ENCODE data around the gene HEXB. TPM values are rescaled to one million over a fixed set of nuclear protein-coding genes. Genes with fewer than 3 reads are reported as not detected.
A peak's percentile ranks its signal among the peaks of the same experiment; 100 is the strongest.

The HEXB gene
- total RNA-seq, 1 experiment from 2014 or later, result 65.3 TPM

DNA sequence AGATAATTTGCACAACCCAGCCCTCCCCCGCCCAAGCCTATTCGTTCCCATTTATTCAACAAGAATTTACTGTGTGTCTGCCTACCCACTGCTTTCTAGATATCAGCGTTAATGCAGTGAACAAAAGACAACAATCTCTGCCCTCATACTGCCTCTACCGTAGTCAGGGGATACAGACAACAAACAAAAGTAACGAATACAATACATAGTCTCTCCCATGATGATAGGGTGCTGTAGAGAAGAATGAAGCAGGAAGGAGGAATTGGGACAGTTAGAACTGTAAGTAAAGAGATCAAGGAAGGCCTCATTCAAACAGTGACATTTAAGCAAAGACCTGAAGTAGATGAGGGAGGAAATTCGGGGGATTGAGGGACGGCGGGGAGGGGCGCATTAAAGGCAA lies 80.2 kb downstream of the HEXB start:
- intact Hi-C loops (cut with micrococcal nuclease; ENCODE audit: unreplicated experiment), result loop anchor here (5.0 kb wide), 1 partner anchor 152 kb away; no protein-coding TSS in a partner anchor
- Histone ChIP-seq H3K27me3 (replicated peaks; ENCODE audit: insufficient read depth, low read depth, low read length, poor library complexity) (no peaks in the 10 kb centered on the region), H3K4me3 (ENCODE audit: low read depth, low read length, poor library complexity, severe bottlenecking) (no peak overlapping the region), H3K4me1 (ENCODE audit: insufficient read depth, low read length, poor library complexity, severe bottlenecking) (peaks cover 22% of the 10 kb centered on the region), H3K9me3 (ENCODE audit: low read depth, low read length, poor library complexity, severe bottlenecking) (no peaks in the 10 kb centered on the region), H3K36me3 (ENCODE audit: insufficient read depth, low read length, poor library complexity, severe bottlenecking) (peaks cover 38% of the 10 kb centered on the region), H3K27ac (ENCODE audit: low read depth, low read length, poor library complexity, severe bottlenecking) (no peak overlapping the region)
- TF ChIP-seq CTCF (conservative IDR thresholded peaks at IDR 0.05; ENCODE audit: low read depth, low read length), result no peak
- no peak for TF ChIP-seq EZH2 (IDR thresholded peaks at IDR 0.05; ENCODE audit: borderline replicate concordance, low read depth, low read length, poor library complexity, severe bottlenecking)
- ChIA-PET CTCF (no interaction called here), POLR2A (ENCODE audit: low non-redundant PET) (no interaction called here)
- DNase-seq (ENCODE audit: low spot score), result no peak
- BruUV-seq (replicated peaks), result no TSS peak

DNA sequence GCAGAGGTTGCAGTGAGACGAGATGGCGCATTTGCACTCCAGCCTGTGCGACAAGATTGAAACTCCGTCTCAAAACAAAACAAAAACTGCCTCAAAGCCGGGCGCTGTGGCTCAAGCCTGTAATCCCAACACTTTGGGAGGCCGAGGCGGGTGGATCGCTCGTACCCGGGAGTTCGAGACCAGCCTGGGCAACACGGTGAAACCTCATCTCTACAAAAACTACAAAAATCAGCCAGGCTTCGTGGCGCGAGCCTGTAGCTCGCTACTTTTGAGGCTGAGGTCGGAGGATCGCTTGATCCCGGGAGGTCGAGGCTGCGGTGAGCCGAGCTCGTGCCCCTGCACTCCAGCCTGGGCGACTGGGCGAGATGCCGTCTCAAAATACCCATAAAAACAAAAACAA lies 80.9 kb downstream of the HEXB start:
- CTCF ChIA-PET, result interaction anchor here (0.6 kb wide), 1 partner anchor 50 kb away, joined by 9 read pairs; no protein-coding TSS in a partner anchor

GRCh38 chr5:74766418-74766848 lies 81.4 kb downstream of the HEXB start:
- TSS peak; percentile 65 for BruUV-seq (replicated peaks)
- DNase-seq (ENCODE audit: low spot score), result peak; percentile 63
- no peaks in the 10 kb centered on the region for H3K9me3 ChIP-seq (ENCODE audit: low read depth, low read length, poor library complexity, severe bottlenecking)
- H3K4me1 ChIP-seq (ENCODE audit: insufficient read depth, low read length, poor library complexity, severe bottlenecking), result peaks cover 22% of the 10 kb centered on the region
- H3K36me3 ChIP-seq (ENCODE audit: insufficient read depth, low read length, poor library complexity, severe bottlenecking), result peaks cover 42% of the 10 kb centered on the region
- TF ChIP-seq CTCF (conservative IDR thresholded peaks at IDR 0.05; ENCODE audit: low read depth, low read length), result peak; percentile 61
- no peak for TF ChIP-seq EZH2 (IDR thresholded peaks at IDR 0.05; ENCODE audit: borderline replicate concordance, low read depth, low read length, poor library complexity, severe bottlenecking)
- intact Hi-C loops (cut with micrococcal nuclease; ENCODE audit: unreplicated experiment), result loop anchor here (5.0 kb wide), 1 partner anchor 151 kb away; no protein-coding TSS in a partner anchor
- ChIA-PET POLR2A (ENCODE audit: low non-redundant PET) (interaction anchor here (0.6 kb wide), 1 partner anchor 72 kb away, joined by 3 read pairs; no protein-coding TSS in a partner anchor), CTCF (no interaction called here)
- H3K27me3 ChIP-seq (replicated peaks; ENCODE audit: insufficient read depth, low read depth, low read length, poor library complexity), result no peaks in the 10 kb centered on the region
- H3K4me3 ChIP-seq (ENCODE audit: low read depth, low read length, poor library complexity, severe bottlenecking), result peak overlapping the region; percentile 94
- peak overlapping the region; percentile 77 for H3K27ac ChIP-seq (ENCODE audit: low read depth, low read length, poor library complexity, severe bottlenecking)

More for the DNA sequence above, 80.9 kb downstream of the HEXB start:
- peaks cover 38% of the 10 kb centered on the region for H3K36me3 ChIP-seq (ENCODE audit: insufficient read depth, low read length, poor library complexity, severe bottlenecking)
- intact Hi-C loops (cut with micrococcal nuclease; ENCODE audit: unreplicated experiment), result loop anchor here (5.0 kb wide), 1 partner anchor 151 kb away; no protein-coding TSS in a partner anchor
- no TSS peak for BruUV-seq (replicated peaks)
- H3K9me3 ChIP-seq (ENCODE audit: low read depth, low read length, poor library complexity, severe bottlenecking), result no peaks in the 10 kb centered on the region
- POLR2A ChIA-PET (ENCODE audit: low non-redundant PET), result no interaction called here
- H3K27me3 ChIP-seq (replicated peaks; ENCODE audit: insufficient read depth, low read depth, low read length, poor library complexity), result no peaks in the 10 kb centered on the region
- DNase-seq (ENCODE audit: low spot score), result no peak
- H3K4me1 ChIP-seq (ENCODE audit: insufficient read depth, low read length, poor library complexity, severe bottlenecking), result peaks cover 22% of the 10 kb centered on the region
- H3K4me3 ChIP-seq (ENCODE audit: low read depth, low read length, poor library complexity, severe bottlenecking), result peak overlapping the region; percentile 94
- peak overlapping the region; percentile 77 for H3K27ac ChIP-seq (ENCODE audit: low read depth, low read length, poor library complexity, severe bottlenecking)
- TF ChIP-seq CTCF (conservative IDR thresholded peaks at IDR 0.05; ENCODE audit: low read depth, low read length) (no peak), EZH2 (IDR thresholded peaks at IDR 0.05; ENCODE audit: borderline replicate concordance, low read depth, low read length, poor library complexity, severe bottlenecking) (no peak)
